Lower lobe of right lung (tissue), 2 donors: Measurements from ENCODE around the gene DOC2A. TPM values are rescaled to one million over a fixed set of nuclear protein-coding genes. Genes with fewer than 3 reads are reported as not detected.
"Not testable (repeated sequence)": the region's sequence is repeated elsewhere in the genome, so short reads cannot be mapped to it uniquely, and the experiment has no call there.

ENCODE experiments used
- ATAC-seq, 2 donors: fragments of 200-7000 bp; cut with Tn5 transposase; one replicate each; pipeline ENCODE4 v1.9.1; 2020 to 2022; ENCODE audit warnings: mild to moderate bottlenecking in 2 of 2, moderate library complexity in 2 of 2
- DNase-seq: peaks from one replicate; pipeline ENCODE4 v3.0.0-alpha.2; 2020
- H3K27ac ChIP-seq: fragments of 200-600 bp; one replicate; pipeline ENCODE4 v1.8.0; 2022
- H3K27me3 ChIP-seq: fragments of 200-600 bp; one replicate; pipeline ENCODE4 v1.8.0; 2022; ENCODE audit warnings: low read depth
- H3K36me3 ChIP-seq: fragments of 200-600 bp; one replicate; pipeline ENCODE4 v1.8.0; 2022; ENCODE audit warnings: mild to moderate bottlenecking
- H3K4me1 ChIP-seq: fragments of 200-600 bp; one replicate; pipeline ENCODE4 v1.8.0; 2022
- H3K4me3 ChIP-seq: fragments of 200-600 bp; one replicate; pipeline ENCODE4 v1.8.0; 2022; ENCODE audit warnings: mild to moderate bottlenecking
- H3K9me3 ChIP-seq: fragments of 200-600 bp; one replicate; pipeline ENCODE4 v1.8.0; 2022
- intact Hi-C: fragments of 100-400 bp; cut with DNase I; formaldehyde crosslinking; loops from one replicate; pipeline ENCODE4 v1.11.0; 2022
- total RNA-seq: library from RNA; stranded (reverse); fragmentation: NEBNext Ultra II Directional; extraction: Animal tissue kit (Norgen Biotek cat#: 25700); gene quantifications from one replicate; pipeline ENCODE4 v1.2.1, GENCODE V29; 2021
- TF ChIP-seq, protein P1 (sequence below): fragments of 200-600 bp; IDR thresholded peaks from one replicate; pipeline ENCODE4 v1.8.0; 2022; ENCODE audit warnings: antibody characterized with exemption, mild to moderate bottlenecking
- donor health status: DM: no; HTN: yes; CAD: no; lungs with severe emphysema.

Gene DOC2A
- total RNA-seq, 1 donor from 2014 or later, result 6.4 TPM

DNA sequence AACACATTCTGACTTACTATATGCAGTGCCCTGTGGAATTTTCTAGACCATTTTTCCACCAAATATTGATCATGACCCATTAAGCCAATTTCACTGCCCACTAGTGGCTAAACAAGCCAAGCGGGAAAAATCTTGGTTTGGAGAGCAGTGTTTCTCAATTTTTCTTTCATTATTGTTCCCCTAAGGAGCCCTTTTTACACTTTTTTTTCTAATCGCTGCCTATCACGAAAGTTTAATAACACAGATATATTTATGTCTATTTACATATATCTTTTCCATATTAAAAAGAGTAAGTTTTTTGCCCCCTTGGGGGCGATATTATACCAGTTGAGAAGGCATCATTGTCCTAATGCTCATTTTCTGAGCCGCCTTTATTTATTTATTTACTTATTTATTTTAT lies 31.0 kb upstream of the DOC2A start:
- intact Hi-C loops, result no loop called here
- TF ChIP-seq, protein P1, sequence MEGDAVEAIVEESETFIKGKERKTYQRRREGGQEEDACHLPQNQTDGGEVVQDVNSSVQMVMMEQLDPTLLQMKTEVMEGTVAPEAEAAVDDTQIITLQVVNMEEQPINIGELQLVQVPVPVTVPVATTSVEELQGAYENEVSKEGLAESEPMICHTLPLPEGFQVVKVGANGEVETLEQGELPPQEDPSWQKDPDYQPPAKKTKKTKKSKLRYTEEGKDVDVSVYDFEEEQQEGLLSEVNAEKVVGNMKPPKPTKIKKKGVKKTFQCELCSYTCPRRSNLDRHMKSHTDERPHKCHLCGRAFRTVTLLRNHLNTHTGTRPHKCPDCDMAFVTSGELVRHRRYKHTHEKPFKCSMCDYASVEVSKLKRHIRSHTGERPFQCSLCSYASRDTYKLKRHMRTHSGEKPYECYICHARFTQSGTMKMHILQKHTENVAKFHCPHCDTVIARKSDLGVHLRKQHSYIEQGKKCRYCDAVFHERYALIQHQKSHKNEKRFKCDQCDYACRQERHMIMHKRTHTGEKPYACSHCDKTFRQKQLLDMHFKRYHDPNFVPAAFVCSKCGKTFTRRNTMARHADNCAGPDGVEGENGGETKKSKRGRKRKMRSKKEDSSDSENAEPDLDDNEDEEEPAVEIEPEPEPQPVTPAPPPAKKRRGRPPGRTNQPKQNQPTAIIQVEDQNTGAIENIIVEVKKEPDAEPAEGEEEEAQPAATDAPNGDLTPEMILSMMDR, result peak; percentile 49
- no peak overlapping the region for H3K4me3 ChIP-seq
- H3K27ac ChIP-seq, result no peak overlapping the region
- H3K36me3 ChIP-seq, result no peaks in the 10 kb centered on the region
- H3K9me3 ChIP-seq, result no peaks in the 10 kb centered on the region
- no peaks in the 10 kb centered on the region for H3K4me1 ChIP-seq
- peaks cover 15% of the 10 kb centered on the region for H3K27me3 ChIP-seq
- ATAC-seq, result no peak
- no peak for DNase-seq

DNA sequence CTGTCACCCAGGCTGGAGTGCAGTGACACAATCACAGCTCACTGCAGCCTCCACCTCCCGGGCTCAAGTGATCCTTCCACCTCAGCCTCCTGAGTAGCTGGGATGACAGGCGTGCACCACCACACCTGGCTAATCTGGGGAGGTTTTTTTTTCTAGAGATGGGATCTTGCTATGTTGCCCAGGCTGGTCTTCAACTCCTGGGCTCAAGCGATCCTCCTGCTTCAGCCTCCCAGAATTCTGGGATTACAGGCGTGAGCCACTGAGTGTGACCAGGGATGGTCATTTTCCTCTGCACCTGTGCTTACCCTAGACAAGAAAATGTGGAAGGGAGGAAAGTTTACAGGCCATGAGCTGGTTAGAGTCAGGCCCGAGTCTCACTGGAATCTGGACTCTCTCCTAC lies 29.9 kb upstream of the DOC2A start:
- intact Hi-C loops, result not testable (repeated sequence)

DNA sequence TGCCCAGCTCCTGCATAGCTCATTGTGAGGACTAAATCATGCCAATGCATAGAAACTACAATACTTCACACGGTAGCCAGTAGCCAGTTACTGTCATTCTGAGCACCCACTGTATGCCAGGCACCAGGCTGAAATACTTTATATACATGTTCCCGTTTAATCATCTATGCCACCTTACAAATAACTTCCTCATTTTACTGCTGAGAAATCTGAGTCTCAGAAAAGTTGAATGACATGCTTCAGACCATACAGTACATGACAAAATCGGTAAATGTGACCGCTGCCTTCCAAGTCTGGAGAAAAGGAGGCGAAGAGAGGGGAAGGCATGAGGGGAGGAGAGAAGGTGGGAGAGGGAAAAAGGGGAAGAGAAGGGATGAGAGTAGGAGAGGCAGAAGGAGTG lies 29.4 kb upstream of the DOC2A start:
- DNase-seq, result no peak
- intact Hi-C loops, result no loop called here
- peaks cover 14% of the 10 kb centered on the region for H3K27me3 ChIP-seq
- ATAC-seq, result no peak
- H3K4me1 ChIP-seq, result no peaks in the 10 kb centered on the region
- no peaks in the 10 kb centered on the region for H3K9me3 ChIP-seq
- no peak overlapping the region for H3K4me3 ChIP-seq
- TF ChIP-seq, protein P1, result no peak
- no peaks in the 10 kb centered on the region for H3K36me3 ChIP-seq
- H3K27ac ChIP-seq, result no peak overlapping the region

More for the DNA sequence above, 29.9 kb upstream of the DOC2A start:
- not testable (repeated sequence) for DNase-seq, H3K36me3 ChIP-seq, H3K9me3 ChIP-seq, H3K4me3 ChIP-seq, H3K27ac ChIP-seq, ATAC-seq, H3K4me1 ChIP-seq
- H3K27me3 ChIP-seq, result peaks cover 13% of the 10 kb centered on the region

DNA sequence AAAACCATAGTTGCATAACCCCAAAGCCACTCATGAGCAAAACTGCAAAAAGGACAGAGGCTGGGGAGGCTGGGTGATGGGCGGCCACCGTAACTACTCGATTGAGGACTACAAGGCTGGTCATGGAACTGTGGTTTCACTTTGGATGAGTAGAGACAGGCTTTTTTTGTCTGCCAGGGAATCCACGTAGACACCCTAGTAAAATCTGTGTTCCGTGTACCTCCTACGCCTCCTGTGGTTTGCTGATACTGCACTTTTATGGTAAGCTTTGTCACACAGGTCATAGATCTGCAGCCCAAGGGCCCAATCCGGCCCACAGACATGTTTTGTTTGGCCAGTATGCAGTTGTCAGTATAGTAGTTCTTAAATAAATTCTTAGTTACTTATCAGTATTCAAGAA lies 22.4 kb upstream of the DOC2A start:
- no peak for ATAC-seq
- Histone ChIP-seq H3K27me3 (peaks cover 59% of the 10 kb centered on the region), H3K4me1 (peaks cover 9% of the 10 kb centered on the region), H3K27ac (no peak overlapping the region), H3K36me3 (no peaks in the 10 kb centered on the region), H3K9me3 (no peaks in the 10 kb centered on the region), H3K4me3 (no peak overlapping the region)
- intact Hi-C loops, result no loop called here
- no peak for DNase-seq
- TF ChIP-seq, protein P1, result no peak

DNA sequence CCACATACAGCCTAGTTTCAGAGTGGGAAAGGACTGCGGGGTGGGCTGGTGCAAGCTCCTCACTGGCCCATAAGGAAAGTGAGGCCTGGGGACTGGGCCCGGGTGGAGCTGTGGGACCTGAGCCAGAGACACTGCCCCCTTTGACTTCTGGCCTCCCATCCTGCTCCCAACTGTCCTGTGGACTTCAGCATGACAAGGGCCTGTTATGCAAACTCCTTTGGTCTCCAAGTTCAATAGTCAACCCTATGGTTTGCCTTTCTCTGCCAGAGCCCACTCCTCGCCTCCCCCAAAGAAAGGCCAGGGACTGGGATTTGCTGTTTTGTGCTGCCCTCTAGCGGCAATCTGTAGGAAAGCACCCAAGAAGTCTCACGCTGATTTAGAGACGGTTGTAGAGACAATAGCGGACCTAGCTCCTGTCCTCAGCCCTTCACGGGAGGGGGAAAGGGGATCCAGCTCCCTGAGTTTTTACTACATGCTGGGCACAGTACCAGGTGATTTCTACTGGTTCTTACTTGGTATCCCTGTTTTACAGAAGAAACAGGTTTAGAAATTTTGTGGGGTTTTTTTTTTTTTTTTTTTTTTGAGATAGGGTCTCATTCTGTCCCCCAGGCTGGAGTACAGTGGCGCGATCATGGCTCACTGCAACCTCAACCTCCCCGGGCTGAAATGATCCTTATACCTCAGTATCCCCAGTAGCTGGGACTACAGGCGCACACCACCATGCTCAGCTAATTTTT lies 21.4 kb upstream of the DOC2A start:
- TF ChIP-seq, protein P1, result peak; percentile 67
- H3K27ac ChIP-seq, result no peak overlapping the region

DNA sequence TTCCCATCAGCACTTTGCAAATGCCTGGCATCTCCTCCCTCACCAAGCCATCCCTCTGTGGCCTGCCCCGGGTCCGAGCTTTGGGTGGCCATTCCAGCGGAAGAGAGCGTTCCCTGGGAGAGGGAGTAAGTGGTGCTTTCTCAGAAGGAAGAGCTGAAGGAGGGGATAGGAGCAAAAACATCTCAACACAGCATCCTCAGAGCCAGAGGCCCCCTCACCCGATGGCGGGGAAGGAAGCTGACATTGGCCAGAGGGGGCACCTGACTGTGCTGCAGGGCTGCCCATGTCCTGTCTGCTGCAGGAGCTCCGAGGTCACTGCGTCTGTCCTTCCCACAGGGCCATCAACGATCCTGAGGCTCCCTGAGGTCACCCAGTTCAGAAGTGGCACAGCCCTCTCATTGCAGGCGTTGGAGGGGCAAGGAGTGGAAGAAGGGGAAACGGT lies 20.7 kb upstream of the DOC2A start:
- intact Hi-C loops, result no loop called here
- ATAC-seq (no peak), DNase-seq (no peak)
- Histone ChIP-seq H3K27ac (no peak overlapping the region), H3K4me1 (peaks cover 9% of the 10 kb centered on the region), H3K36me3 (no peaks in the 10 kb centered on the region), H3K27me3 (peaks cover 68% of the 10 kb centered on the region), H3K4me3 (no peak overlapping the region), H3K9me3 (no peaks in the 10 kb centered on the region)
- TF ChIP-seq, protein P1, result no peak

More for the DNA sequence above, 21.4 kb upstream of the DOC2A start:
- peak; percentile 49 to 50 for ATAC-seq
- DNase-seq, result no peak
- intact Hi-C loops, result no loop called here
- H3K36me3 ChIP-seq, result no peaks in the 10 kb centered on the region
- H3K9me3 ChIP-seq, result no peaks in the 10 kb centered on the region
- H3K27me3 ChIP-seq, result peaks cover 60% of the 10 kb centered on the region
- no peak overlapping the region for H3K4me3 ChIP-seq
- peaks cover 9% of the 10 kb centered on the region for H3K4me1 ChIP-seq
